ENCODE measurements around the gene KLB.
"Not testable (repeated sequence)": the region's sequence is repeated elsewhere in the genome, so short reads cannot be mapped to it uniquely, and the experiment has no call there.

Gene KLB

GRCh38 chr4:39458161-39458504 is 51.4 kb downstream of the KLB start:
- H3K27ac ChIP-seq (ENCODE audit: insufficient read depth, low read length, poor library complexity, severe bottlenecking), result peak overlapping the region; percentile 98
- H3K27me3 ChIP-seq (replicated peaks; ENCODE audit: control insufficient read depth, insufficient read depth, low read length, poor library complexity, severe bottlenecking); H3K9me3 ChIP-seq (ENCODE audit: control insufficient read depth, low read length); DNase-seq; H3K4me1 ChIP-seq (ENCODE audit: control insufficient read depth, insufficient read depth, low read length, poor library complexity, severe bottlenecking): not testable (repeated sequence)
- peaks cover 48% of the 10 kb centered on the region for H3K36me3 ChIP-seq (ENCODE audit: control insufficient read depth, insufficient read depth, low read length)
- peak overlapping the region; percentile 91 for H3K4me3 ChIP-seq (ENCODE audit: insufficient read depth, low read depth, low read length, poor library complexity, severe bottlenecking)

- H3K27ac ChIP-seq (ENCODE audit: insufficient read depth, low read length, poor library complexity, severe bottlenecking), result peak within 1 kb of the TSS; percentile 98
- no peaks in the 10 kb centered on the region for H3K27me3 ChIP-seq (replicated peaks; ENCODE audit: control insufficient read depth, insufficient read depth, low read length, poor library complexity, severe bottlenecking)
- DNase-seq, result peak; percentile 90 to 91 (median 90)
- H3K36me3 ChIP-seq (ENCODE audit: control insufficient read depth, insufficient read depth, low read length), result peaks cover 46% of the 10 kb centered on the region
- no peaks in the 10 kb centered on the region for H3K9me3 ChIP-seq (ENCODE audit: control insufficient read depth, low read length)
- H3K4me3 ChIP-seq (ENCODE audit: insufficient read depth, low read depth, low read length, poor library complexity, severe bottlenecking), result peak within 1 kb of the TSS; percentile 91
- peaks cover 8% of the 10 kb centered on the region for H3K4me1 ChIP-seq (ENCODE audit: control insufficient read depth, insufficient read depth, low read length, poor library complexity, severe bottlenecking)
Observed at GRCh38 chr4:39458505-39459300, 52.0 kb downstream of the KLB start, which contains the start of the genes LIAS and RPL9. Gene LIAS, plus strand, starts transcription at chr4:39459056. Its CDS starts 62 bp downstream, at chr4:39459118. Gene RPL9, minus strand, starts transcription at chr4:39458922. Its CDS starts 483 bp downstream, at chr4:39458439.

- H3K36me3 ChIP-seq (ENCODE audit: control insufficient read depth, insufficient read depth, low read length), result peaks cover 18% of the 10 kb centered on the region
- no peaks in the 10 kb centered on the region for H3K9me3 ChIP-seq (ENCODE audit: control insufficient read depth, low read length)
- no peaks in the 10 kb centered on the region for H3K27me3 ChIP-seq (replicated peaks; ENCODE audit: control insufficient read depth, insufficient read depth, low read length, poor library complexity, severe bottlenecking)
- H3K4me1 ChIP-seq (ENCODE audit: control insufficient read depth, insufficient read depth, low read length, poor library complexity, severe bottlenecking), result no peaks in the 10 kb centered on the region
- H3K4me3 ChIP-seq (ENCODE audit: insufficient read depth, low read depth, low read length, poor library complexity, severe bottlenecking), result no peak overlapping the region
- H3K27ac ChIP-seq (ENCODE audit: insufficient read depth, low read length, poor library complexity, severe bottlenecking), result no peak overlapping the region
- DNase-seq, result no peak
Observed at GRCh38 chr4:39464886-39465501, 58.3 kb downstream of the KLB start.

- Histone ChIP-seq H3K27me3 (replicated peaks; ENCODE audit: control insufficient read depth, insufficient read depth, low read length, poor library complexity, severe bottlenecking) (no peaks in the 10 kb centered on the region), H3K27ac (ENCODE audit: insufficient read depth, low read length, poor library complexity, severe bottlenecking) (no peak overlapping the region), H3K4me1 (ENCODE audit: control insufficient read depth, insufficient read depth, low read length, poor library complexity, severe bottlenecking) (no peaks in the 10 kb centered on the region), H3K9me3 (ENCODE audit: control insufficient read depth, low read length) (no peaks in the 10 kb centered on the region), H3K4me3 (ENCODE audit: insufficient read depth, low read depth, low read length, poor library complexity, severe bottlenecking) (no peak overlapping the region), H3K36me3 (ENCODE audit: control insufficient read depth, insufficient read depth, low read length) (peaks cover 20% of the 10 kb centered on the region)
- no peak for DNase-seq
Observed at GRCh38 chr4:39466747-39467146, 60.0 kb downstream of the KLB start.

GRCh38 chr4:39467464-39467863 is 60.7 kb downstream of the KLB start:
- H3K36me3 ChIP-seq (ENCODE audit: control insufficient read depth, insufficient read depth, low read length), result peaks cover 22% of the 10 kb centered on the region
- H3K4me1 ChIP-seq (ENCODE audit: control insufficient read depth, insufficient read depth, low read length, poor library complexity, severe bottlenecking), result no peaks in the 10 kb centered on the region
- no peaks in the 10 kb centered on the region for H3K9me3 ChIP-seq (ENCODE audit: control insufficient read depth, low read length)
- DNase-seq, result no peak
- no peaks in the 10 kb centered on the region for H3K27me3 ChIP-seq (replicated peaks; ENCODE audit: control insufficient read depth, insufficient read depth, low read length, poor library complexity, severe bottlenecking)
- H3K27ac ChIP-seq (ENCODE audit: insufficient read depth, low read length, poor library complexity, severe bottlenecking), result no peak overlapping the region
- no peak overlapping the region for H3K4me3 ChIP-seq (ENCODE audit: insufficient read depth, low read depth, low read length, poor library complexity, severe bottlenecking)

- Histone ChIP-seq H3K27me3 (replicated peaks; ENCODE audit: control insufficient read depth, insufficient read depth, low read length, poor library complexity, severe bottlenecking) (no peaks in the 10 kb centered on the region), H3K4me3 (ENCODE audit: insufficient read depth, low read depth, low read length, poor library complexity, severe bottlenecking) (no peak overlapping the region), H3K27ac (ENCODE audit: insufficient read depth, low read length, poor library complexity, severe bottlenecking) (no peak overlapping the region), H3K9me3 (ENCODE audit: control insufficient read depth, low read length) (no peaks in the 10 kb centered on the region), H3K4me1 (ENCODE audit: control insufficient read depth, insufficient read depth, low read length, poor library complexity, severe bottlenecking) (no peaks in the 10 kb centered on the region), H3K36me3 (ENCODE audit: control insufficient read depth, insufficient read depth, low read length) (peaks cover 21% of the 10 kb centered on the region)
- peak in 1 of 3 donors; percentile 21 for DNase-seq
Observed at GRCh38 chr4:39469429-39470077, 62.8 kb downstream of the KLB start.

- no peaks in the 10 kb centered on the region for H3K4me1 ChIP-seq (ENCODE audit: control insufficient read depth, insufficient read depth, low read length, poor library complexity, severe bottlenecking)
- no peaks in the 10 kb centered on the region for H3K9me3 ChIP-seq (ENCODE audit: control insufficient read depth, low read length)
- DNase-seq, result no peak
- no peak overlapping the region for H3K27ac ChIP-seq (ENCODE audit: insufficient read depth, low read length, poor library complexity, severe bottlenecking)
- peaks cover 16% of the 10 kb centered on the region for H3K36me3 ChIP-seq (ENCODE audit: control insufficient read depth, insufficient read depth, low read length)
- no peaks in the 10 kb centered on the region for H3K27me3 ChIP-seq (replicated peaks; ENCODE audit: control insufficient read depth, insufficient read depth, low read length, poor library complexity, severe bottlenecking)
- no peak overlapping the region for H3K4me3 ChIP-seq (ENCODE audit: insufficient read depth, low read depth, low read length, poor library complexity, severe bottlenecking)
Observed at GRCh38 chr4:39470402-39470801, 63.7 kb downstream of the KLB start.

GRCh38 chr4:39472396-39472795 is 65.7 kb downstream of the KLB start:
- H3K36me3 ChIP-seq (ENCODE audit: control insufficient read depth, insufficient read depth, low read length), result peaks cover 16% of the 10 kb centered on the region
- H3K4me1 ChIP-seq (ENCODE audit: control insufficient read depth, insufficient read depth, low read length, poor library complexity, severe bottlenecking), result no peaks in the 10 kb centered on the region
- no peaks in the 10 kb centered on the region for H3K27me3 ChIP-seq (replicated peaks; ENCODE audit: control insufficient read depth, insufficient read depth, low read length, poor library complexity, severe bottlenecking)
- no peak overlapping the region for H3K27ac ChIP-seq (ENCODE audit: insufficient read depth, low read length, poor library complexity, severe bottlenecking)
- H3K4me3 ChIP-seq (ENCODE audit: insufficient read depth, low read depth, low read length, poor library complexity, severe bottlenecking), result no peak overlapping the region
- DNase-seq, result no peak
- H3K9me3 ChIP-seq (ENCODE audit: control insufficient read depth, low read length), result no peaks in the 10 kb centered on the region

GRCh38 chr4:39476187-39476895 is 69.6 kb downstream of the KLB start:
- Histone ChIP-seq H3K36me3 (ENCODE audit: control insufficient read depth, insufficient read depth, low read length) (peaks cover 16% of the 10 kb centered on the region), H3K27me3 (replicated peaks; ENCODE audit: control insufficient read depth, insufficient read depth, low read length, poor library complexity, severe bottlenecking) (no peaks in the 10 kb centered on the region), H3K27ac (ENCODE audit: insufficient read depth, low read length, poor library complexity, severe bottlenecking) (no peak overlapping the region), H3K9me3 (ENCODE audit: control insufficient read depth, low read length) (no peaks in the 10 kb centered on the region), H3K4me3 (ENCODE audit: insufficient read depth, low read depth, low read length, poor library complexity, severe bottlenecking) (no peak overlapping the region), H3K4me1 (ENCODE audit: control insufficient read depth, insufficient read depth, low read length, poor library complexity, severe bottlenecking) (no peaks in the 10 kb centered on the region)
- DNase-seq, result no peak

Data from effector memory CD4-positive, alpha-beta T cell (primary cell).